ENCODE results near the gene TLE4.
"Not testable (repeated sequence)": the region's sequence is repeated elsewhere in the genome, so short reads cannot be mapped to it uniquely, and the experiment has no call there.

TLE4 gene

GRCh38 chr9:79604149-79604548 lies 32.4 kb downstream of the TLE4 start:
- DNase-seq (ENCODE audit: low spot score) = no peak

GRCh38 chr9:79604921-79605562 lies 33.3 kb downstream of the TLE4 start:
- no peak for DNase-seq (ENCODE audit: low spot score)

- DNase-seq (ENCODE audit: low spot score) = not testable (repeated sequence)
Observed at GRCh38 chr9:79606529-79606928, 34.8 kb downstream of the TLE4 start.

GRCh38 chr9:79609468-79610018 lies 37.8 kb downstream of the TLE4 start:
- DNase-seq (ENCODE audit: low spot score) = no peak

- DNase-seq (ENCODE audit: low spot score) = no peak
Observed at GRCh38 chr9:79610019-79610631, 38.4 kb downstream of the TLE4 start.

- no peak for DNase-seq (ENCODE audit: low spot score)
Observed at GRCh38 chr9:79610791-79611614, 39.2 kb downstream of the TLE4 start.

GRCh38 chr9:79613145-79613544 lies 41.4 kb downstream of the TLE4 start:
- DNase-seq (ENCODE audit: low spot score) = no peak

- no peak for DNase-seq (ENCODE audit: low spot score)
Observed at GRCh38 chr9:79615038-79615437, 43.3 kb downstream of the TLE4 start.

GRCh38 chr9:79616013-79616412 lies 44.2 kb downstream of the TLE4 start:
- DNase-seq (ENCODE audit: low spot score) = no peak

- no peak for DNase-seq (ENCODE audit: low spot score)
Observed at GRCh38 chr9:79616971-79617370, 45.2 kb downstream of the TLE4 start.

GRCh38 chr9:79617395-79617794 lies 45.6 kb downstream of the TLE4 start:
- no peak for DNase-seq (ENCODE audit: low spot score)

- no peak for DNase-seq (ENCODE audit: low spot score)
Observed at GRCh38 chr9:79619930-79620329, 48.2 kb downstream of the TLE4 start.

- DNase-seq (ENCODE audit: low spot score) = no peak
Observed at GRCh38 chr9:79621916-79622575, 50.3 kb downstream of the TLE4 start.

GRCh38 chr9:79623799-79624721 lies 52.3 kb downstream of the TLE4 start:
- DNase-seq (ENCODE audit: low spot score) = peak; percentile 57

GRCh38 chr9:79629721-79630120 lies 58.0 kb downstream of the TLE4 start:
- no peak for DNase-seq (ENCODE audit: low spot score)

GRCh38 chr9:79630521-79631403 lies 59.0 kb downstream of the TLE4 start:
- no peak for DNase-seq (ENCODE audit: low spot score)

- DNase-seq (ENCODE audit: low spot score) = no peak
Observed at GRCh38 chr9:79632060-79632459, 60.3 kb downstream of the TLE4 start.

- DNase-seq (ENCODE audit: low spot score) = no peak
Observed at GRCh38 chr9:79632705-79633104, 60.9 kb downstream of the TLE4 start.

- DNase-seq (ENCODE audit: low spot score) = no peak
Observed at GRCh38 chr9:79633558-79633957, 61.8 kb downstream of the TLE4 start.

Measured in germinal center (tissue), 1 donor.